MM.1S (cell line): Measurements from ENCODE around the gene OLFM3.

Source experiments
- DNase-seq: peaks from one replicate; pipeline ENCODE4 v3.0.0-alpha.2; 2015
- H2AFZ ChIP-seq: fragments of 300-600 bp; sonication (generic); 2 replicates; pipeline ENCODE4 v1.6.0; 2016; ENCODE audit warnings: antibody characterized with exemption, low read length
- H3F3A ChIP-seq: fragments of 300-600 bp; sonication (generic); 2 replicates; pipeline ENCODE4 v1.6.1; 2016; ENCODE audit warnings: mild to moderate bottlenecking, antibody characterized with exemption, low read length, moderate library complexity, mixed read lengths; ENCODE audit not compliant: insufficient read depth
- H3K27ac ChIP-seq: fragments of 300-600 bp; sonication (generic); 2 replicates; pipeline ENCODE4 v1.5.1; 2016; ENCODE audit warnings: mild to moderate bottlenecking, low read length
- H3K27me3 ChIP-seq: fragments of 300-600 bp; sonication (generic); replicated peaks from 2 replicates; pipeline ENCODE4 v1.6.0; 2016; ENCODE audit warnings: low read length; ENCODE audit not compliant: insufficient read depth
- H3K36me3 ChIP-seq: fragments of 300-600 bp; sonication (generic); replicated peaks from 2 replicates; pipeline ENCODE4 v1.6.1; 2016; ENCODE audit warnings: mild to moderate bottlenecking, low read length, mixed read lengths; ENCODE audit not compliant: insufficient read depth
- H3K4me1 ChIP-seq: fragments of 300-600 bp; sonication (generic); 2 replicates; pipeline ENCODE4 v1.6.1; 2016; ENCODE audit warnings: low read length, mixed read lengths
- H3K4me2 ChIP-seq: fragments of 300-600 bp; sonication (generic); 2 replicates; pipeline ENCODE4 v1.6.0; 2016; ENCODE audit warnings: low read depth, low read length
- H3K4me3 ChIP-seq: fragments of 300-600 bp; sonication (generic); 2 replicates; pipeline ENCODE4 v1.5.1; 2016; ENCODE audit warnings: low read length, mixed read lengths
- H3K79me2 ChIP-seq: fragments of 300-600 bp; sonication (generic); 2 replicates; pipeline ENCODE4 v1.6.1; 2016; ENCODE audit warnings: mixed run types, low read length, mixed read lengths
- H3K9ac ChIP-seq: fragments of 300-600 bp; sonication (generic); 2 replicates; pipeline ENCODE4 v1.6.1; 2016; ENCODE audit warnings: low read length, mixed read lengths
- H3K9me2 ChIP-seq: fragments of 300-600 bp; sonication (generic); replicated peaks from 2 replicates; pipeline ENCODE4 v1.6.1; 2016; ENCODE audit warnings: mild to moderate bottlenecking, low read length, mixed read lengths; ENCODE audit not compliant: insufficient read depth
- H3K9me3 ChIP-seq: fragments of 300-600 bp; sonication (generic); replicated peaks from 2 replicates; pipeline ENCODE4 v1.6.1; 2016; ENCODE audit warnings: mild to moderate bottlenecking, low read length, mixed read lengths; ENCODE audit not compliant: insufficient read depth
- H4K20me1 ChIP-seq: fragments of 300-600 bp; sonication (generic); 2 replicates; pipeline ENCODE4 v1.6.1; 2016; ENCODE audit warnings: mild to moderate bottlenecking, low read length, moderate library complexity, mixed read lengths; ENCODE audit not compliant: insufficient read depth
- CTCF ChIP-seq: fragments of 300-600 bp; sonication (generic); IDR thresholded peaks from 2 replicates; pipeline ENCODE4 v1.5.1; 2016; ENCODE audit warnings: antibody characterized with exemption, low read length, mixed read lengths
- EZH2 ChIP-seq: fragments of 300-600 bp; sonication (generic); optimal IDR thresholded peaks from 2 replicates; pipeline ENCODE3; 2017; ENCODE audit warnings: low read depth, mild to moderate bottlenecking, antibody characterized with exemption, low read length, mixed read lengths
- EZH2phosphoT487 ChIP-seq: fragments of 300-600 bp; sonication (generic); IDR thresholded peaks from 2 replicates; pipeline ENCODE4 v1.6.1; 2018; ENCODE audit warnings: antibody characterized with exemption, low read length

OLFM3 gene

GRCh38 chr1:101924700-101925099 lies 72.0 kb downstream of the OLFM3 start:
- no peaks in the 10 kb centered on the region for H3K4me1 ChIP-seq
- no peak overlapping the region for H3K27ac ChIP-seq
- H4K20me1 ChIP-seq: no peaks in the 10 kb centered on the region
- H2AFZ ChIP-seq: no peak overlapping the region
- no peak overlapping the region for H3K4me2 ChIP-seq
- no peaks in the 10 kb centered on the region for H3K36me3 ChIP-seq
- H3K9ac ChIP-seq: no peak overlapping the region
- no peaks in the 10 kb centered on the region for H3K9me2 ChIP-seq
- no peak overlapping the region for H3K4me3 ChIP-seq
- no peaks in the 10 kb centered on the region for H3K9me3 ChIP-seq
- DNase-seq: no peak
- TF ChIP-seq CTCF (no peak), EZH2phosphoT487 (no peak), EZH2 (no peak)
- no peaks in the 10 kb centered on the region for H3K79me2 ChIP-seq
- H3K27me3 ChIP-seq: no peaks in the 10 kb centered on the region
- no peaks in the 10 kb centered on the region for H3F3A ChIP-seq

DNA sequence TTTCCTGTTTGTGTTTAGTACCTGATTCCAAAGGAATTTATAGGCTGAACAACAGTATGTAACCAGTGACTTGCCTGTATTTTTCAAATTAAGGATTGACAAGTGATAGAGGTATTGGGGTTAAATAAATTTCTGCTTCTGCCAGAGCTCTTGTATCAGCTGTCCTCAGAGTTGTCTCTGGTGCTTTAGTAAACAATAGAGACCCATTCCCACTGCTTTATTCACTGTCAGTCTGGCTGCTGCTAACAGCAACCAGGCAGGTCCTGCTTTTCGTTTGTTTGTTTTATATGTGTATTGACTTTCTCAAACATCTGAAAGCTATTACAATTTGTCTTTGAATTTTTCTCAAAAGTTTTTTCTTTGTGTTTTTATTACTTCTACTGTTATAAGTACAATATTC lies 76.1 kb downstream of the OLFM3 start:
- Histone ChIP-seq H3K4me2 (no peak overlapping the region), H3F3A (no peaks in the 10 kb centered on the region), H3K27ac (no peak overlapping the region), H3K36me3 (no peaks in the 10 kb centered on the region), H3K9me3 (no peaks in the 10 kb centered on the region), H3K4me1 (no peaks in the 10 kb centered on the region), H3K9ac (no peak overlapping the region), H3K4me3 (no peak overlapping the region), H2AFZ (no peak overlapping the region), H3K27me3 (no peaks in the 10 kb centered on the region), H3K79me2 (no peaks in the 10 kb centered on the region), H4K20me1 (no peaks in the 10 kb centered on the region), H3K9me2 (no peaks in the 10 kb centered on the region)
- DNase-seq: no peak
- TF ChIP-seq EZH2 (no peak), CTCF (no peak), EZH2phosphoT487 (no peak)

DNA sequence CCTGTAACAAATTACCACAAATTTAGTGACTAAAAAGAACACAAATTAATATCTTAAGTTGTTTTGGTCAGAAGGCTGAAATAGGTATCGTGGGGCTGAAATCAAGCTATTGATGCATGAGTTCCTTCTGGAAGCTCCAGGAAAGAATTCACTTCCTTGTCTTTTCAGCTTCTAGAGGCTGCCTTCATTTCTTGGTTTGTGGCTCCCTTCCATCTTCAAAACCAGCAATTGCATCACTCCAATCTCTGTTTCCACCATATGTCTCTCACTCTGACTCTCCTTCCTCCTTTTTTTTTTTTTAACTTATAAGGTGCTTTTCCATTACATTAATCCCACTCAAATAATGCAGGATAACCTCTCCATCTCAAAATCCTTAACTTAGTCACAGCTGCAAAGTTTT lies 78.4 kb downstream of the OLFM3 start:
- DNase-seq: no peak
- Histone ChIP-seq H3K4me2 (no peak overlapping the region), H4K20me1 (no peaks in the 10 kb centered on the region), H3K79me2 (no peaks in the 10 kb centered on the region), H3K9ac (no peak overlapping the region), H3K27me3 (no peaks in the 10 kb centered on the region), H3K9me2 (no peaks in the 10 kb centered on the region), H3K27ac (no peak overlapping the region), H3K36me3 (no peaks in the 10 kb centered on the region), H3K9me3 (no peaks in the 10 kb centered on the region), H3K4me1 (no peaks in the 10 kb centered on the region), H3F3A (no peaks in the 10 kb centered on the region), H3K4me3 (no peak overlapping the region), H2AFZ (no peak overlapping the region)
- TF ChIP-seq CTCF: no peak
- TF ChIP-seq EZH2: no peak
- TF ChIP-seq EZH2phosphoT487: no peak

DNA sequence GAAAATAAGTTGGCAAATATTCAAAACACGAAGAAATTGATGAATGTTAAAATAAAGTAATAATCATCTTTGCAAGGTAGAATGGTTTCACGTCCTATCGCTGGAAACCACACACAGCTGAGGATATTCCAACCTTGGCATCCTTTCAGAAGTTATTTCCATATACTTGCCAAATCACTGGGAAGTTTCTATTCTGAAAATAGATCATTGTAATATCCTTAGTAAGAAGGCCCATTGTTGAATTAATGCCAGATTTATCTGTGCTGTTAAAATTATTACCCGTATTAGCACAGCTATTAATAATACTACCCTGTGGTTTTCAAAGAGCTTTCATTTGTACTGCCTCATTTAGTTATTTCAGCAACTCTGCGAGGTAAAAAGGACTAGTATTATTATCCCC lies 81.1 kb downstream of the OLFM3 start:
- no peaks in the 10 kb centered on the region for H3K27me3 ChIP-seq
- H2AFZ ChIP-seq: no peak overlapping the region
- H4K20me1 ChIP-seq: no peaks in the 10 kb centered on the region
- no peaks in the 10 kb centered on the region for H3K79me2 ChIP-seq
- no peaks in the 10 kb centered on the region for H3K9me2 ChIP-seq
- no peaks in the 10 kb centered on the region for H3K36me3 ChIP-seq
- DNase-seq: no peak
- H3K9me3 ChIP-seq: no peaks in the 10 kb centered on the region
- no peak overlapping the region for H3K4me3 ChIP-seq
- no peaks in the 10 kb centered on the region for H3F3A ChIP-seq
- H3K4me1 ChIP-seq: no peaks in the 10 kb centered on the region
- no peak overlapping the region for H3K4me2 ChIP-seq
- no peak overlapping the region for H3K9ac ChIP-seq
- H3K27ac ChIP-seq: no peak overlapping the region
- no peak for TF ChIP-seq EZH2
- TF ChIP-seq EZH2phosphoT487: no peak
- TF ChIP-seq CTCF: no peak
